ENCODE data around the gene CLEC2A. TPM values are rescaled to one million over a fixed set of nuclear protein-coding genes. Genes with fewer than 3 reads are reported as not detected.

CLEC2A gene
- total RNA-seq, 1 experiment from 2014 or later = not detected

DNA sequence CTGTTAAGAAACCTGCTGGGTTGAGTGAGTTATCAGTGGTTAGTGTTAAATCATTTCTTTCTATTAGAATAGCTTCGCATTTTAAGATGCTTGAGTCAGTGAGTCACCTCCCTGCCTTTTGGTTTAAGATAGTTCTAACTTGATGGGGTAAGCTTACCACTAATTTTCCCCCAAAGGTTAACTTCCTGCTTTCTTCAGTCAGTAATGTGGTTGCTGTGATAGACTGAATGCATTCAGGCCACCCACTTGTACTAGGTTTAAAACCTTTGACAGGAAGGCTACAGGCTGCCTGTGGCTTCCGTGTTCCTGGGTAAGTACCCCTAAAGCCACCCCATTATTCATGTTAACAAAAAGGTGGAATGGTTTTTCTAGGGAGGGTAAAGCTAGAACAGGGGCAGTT is 25.3 kb downstream of the CLEC2A start:
- DNase-seq = no peak
- Histone ChIP-seq H3K36me3 (ENCODE audit: low read depth) (no peaks in the 10 kb centered on the region), H3F3A (ENCODE audit: insufficient read depth, low read depth) (no peaks in the 10 kb centered on the region), H4K20me1 (ENCODE audit: insufficient read depth) (no peaks in the 10 kb centered on the region), H3K4me2 (no peak overlapping the region), H3K9me3 (ENCODE audit: insufficient read depth, low read depth) (peaks cover 26% of the 10 kb centered on the region), H3K79me2 (ENCODE audit: low read depth) (no peaks in the 10 kb centered on the region), H3K27me3 (ENCODE audit: insufficient read depth, low read depth) (no peaks in the 10 kb centered on the region), H3K9me2 (ENCODE audit: insufficient read depth) (no peaks in the 10 kb centered on the region), H3K27ac (no peak overlapping the region), H3K4me1 (replicated peaks; ENCODE audit: insufficient read depth) (no peaks in the 10 kb centered on the region), H2AFZ (no peak overlapping the region), H3K4me3 (no peak overlapping the region)
- ChIA-PET CTCF (no interaction called here), POLR2A (ENCODE audit: unreplicated experiment) (no interaction called here)
- intact Hi-C loops (cut with micrococcal nuclease; ENCODE audit: unreplicated experiment) = no loop called here
- TF ChIP-seq, protein P1, sequence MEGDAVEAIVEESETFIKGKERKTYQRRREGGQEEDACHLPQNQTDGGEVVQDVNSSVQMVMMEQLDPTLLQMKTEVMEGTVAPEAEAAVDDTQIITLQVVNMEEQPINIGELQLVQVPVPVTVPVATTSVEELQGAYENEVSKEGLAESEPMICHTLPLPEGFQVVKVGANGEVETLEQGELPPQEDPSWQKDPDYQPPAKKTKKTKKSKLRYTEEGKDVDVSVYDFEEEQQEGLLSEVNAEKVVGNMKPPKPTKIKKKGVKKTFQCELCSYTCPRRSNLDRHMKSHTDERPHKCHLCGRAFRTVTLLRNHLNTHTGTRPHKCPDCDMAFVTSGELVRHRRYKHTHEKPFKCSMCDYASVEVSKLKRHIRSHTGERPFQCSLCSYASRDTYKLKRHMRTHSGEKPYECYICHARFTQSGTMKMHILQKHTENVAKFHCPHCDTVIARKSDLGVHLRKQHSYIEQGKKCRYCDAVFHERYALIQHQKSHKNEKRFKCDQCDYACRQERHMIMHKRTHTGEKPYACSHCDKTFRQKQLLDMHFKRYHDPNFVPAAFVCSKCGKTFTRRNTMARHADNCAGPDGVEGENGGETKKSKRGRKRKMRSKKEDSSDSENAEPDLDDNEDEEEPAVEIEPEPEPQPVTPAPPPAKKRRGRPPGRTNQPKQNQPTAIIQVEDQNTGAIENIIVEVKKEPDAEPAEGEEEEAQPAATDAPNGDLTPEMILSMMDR (conservative IDR thresholded peaks at IDR 0.05) = no peak
- no peak for TF ChIP-seq EZH2 (IDR thresholded peaks at IDR 0.05; ENCODE audit: low read depth)
- no TSS peak for BruUV-seq (replicated peaks)

GRCh38 chr12:9902539-9903228 is 29.5 kb downstream of the CLEC2A start:
- no peak for TF ChIP-seq EZH2 (IDR thresholded peaks at IDR 0.05; ENCODE audit: low read depth)
- TF ChIP-seq, protein P1 (conservative IDR thresholded peaks at IDR 0.05) = no peak
- Histone ChIP-seq H3K4me1 (replicated peaks; ENCODE audit: insufficient read depth) (no peaks in the 10 kb centered on the region), H3K27me3 (ENCODE audit: insufficient read depth, low read depth) (no peaks in the 10 kb centered on the region), H3K27ac (no peak overlapping the region), H4K20me1 (ENCODE audit: insufficient read depth) (no peaks in the 10 kb centered on the region), H2AFZ (no peak overlapping the region), H3K9me3 (ENCODE audit: insufficient read depth, low read depth) (peaks cover 6% of the 10 kb centered on the region), H3K79me2 (ENCODE audit: low read depth) (no peaks in the 10 kb centered on the region), H3K4me2 (no peak overlapping the region), H3K4me3 (no peak overlapping the region), H3F3A (ENCODE audit: insufficient read depth, low read depth) (no peaks in the 10 kb centered on the region), H3K9me2 (ENCODE audit: insufficient read depth) (no peaks in the 10 kb centered on the region), H3K36me3 (ENCODE audit: low read depth) (no peaks in the 10 kb centered on the region)
- intact Hi-C loops (cut with micrococcal nuclease; ENCODE audit: unreplicated experiment) = no loop called here
- CTCF ChIA-PET = no interaction called here
- POLR2A ChIA-PET (ENCODE audit: unreplicated experiment) = no interaction called here
- no TSS peak for BruUV-seq (replicated peaks)
- no peak for DNase-seq

- no peak overlapping the region for H3K4me2 ChIP-seq
- intact Hi-C loops (cut with micrococcal nuclease; ENCODE audit: unreplicated experiment) = no loop called here
- no peaks in the 10 kb centered on the region for H3K9me2 ChIP-seq (ENCODE audit: insufficient read depth)
- no peaks in the 10 kb centered on the region for H3K27me3 ChIP-seq (ENCODE audit: insufficient read depth, low read depth)
- no peak overlapping the region for H3K4me3 ChIP-seq
- H3K27ac ChIP-seq = no peak overlapping the region
- H4K20me1 ChIP-seq (ENCODE audit: insufficient read depth) = no peaks in the 10 kb centered on the region
- no peaks in the 10 kb centered on the region for H3F3A ChIP-seq (ENCODE audit: insufficient read depth, low read depth)
- BruUV-seq (replicated peaks) = no TSS peak
- no peak for DNase-seq
- TF ChIP-seq, protein P1 (conservative IDR thresholded peaks at IDR 0.05) = no peak
- no peak for TF ChIP-seq EZH2 (IDR thresholded peaks at IDR 0.05; ENCODE audit: low read depth)
- ChIA-PET CTCF (no interaction called here), POLR2A (ENCODE audit: unreplicated experiment) (no interaction called here)
- no peak overlapping the region for H2AFZ ChIP-seq
- no peaks in the 10 kb centered on the region for H3K79me2 ChIP-seq (ENCODE audit: low read depth)
- H3K36me3 ChIP-seq (ENCODE audit: low read depth) = no peaks in the 10 kb centered on the region
- peaks cover 6% of the 10 kb centered on the region for H3K9me3 ChIP-seq (ENCODE audit: insufficient read depth, low read depth)
- no peaks in the 10 kb centered on the region for H3K4me1 ChIP-seq (replicated peaks; ENCODE audit: insufficient read depth)
Observed at GRCh38 chr12:9900930-9901329, 31.2 kb downstream of the CLEC2A start.
